DMS 273 (cell line): Measurements from ENCODE around the gene TMEM14A.

Experiments
- DNase-seq: peaks from one replicate; lab custom pipeline; 2025; ENCODE audit not compliant: unreplicated experiment; lab: John Stamatoyannopoulos, UW

TMEM14A gene

DNA sequence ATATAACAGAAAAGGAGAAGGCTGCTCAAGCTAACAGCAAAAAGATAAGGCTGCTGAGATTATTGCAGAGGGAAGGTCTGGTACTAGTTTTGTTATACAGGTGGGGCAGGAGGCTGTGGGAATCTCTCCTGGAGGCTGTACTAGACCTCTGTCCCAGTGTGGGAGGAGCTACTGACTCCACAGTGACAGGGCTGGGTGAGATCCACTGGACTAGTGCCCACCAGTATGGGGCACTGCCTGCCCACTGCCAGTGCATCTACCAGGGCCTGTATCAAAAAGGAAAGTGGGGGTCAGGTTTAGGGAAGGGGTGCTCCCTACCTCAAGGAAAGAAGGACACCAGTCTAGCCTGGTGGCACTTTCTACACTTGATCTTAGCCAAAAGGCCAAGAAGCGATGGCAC lies 62.3 kb downstream of the TMEM14A start:
- DNase-seq = no peak

DNA sequence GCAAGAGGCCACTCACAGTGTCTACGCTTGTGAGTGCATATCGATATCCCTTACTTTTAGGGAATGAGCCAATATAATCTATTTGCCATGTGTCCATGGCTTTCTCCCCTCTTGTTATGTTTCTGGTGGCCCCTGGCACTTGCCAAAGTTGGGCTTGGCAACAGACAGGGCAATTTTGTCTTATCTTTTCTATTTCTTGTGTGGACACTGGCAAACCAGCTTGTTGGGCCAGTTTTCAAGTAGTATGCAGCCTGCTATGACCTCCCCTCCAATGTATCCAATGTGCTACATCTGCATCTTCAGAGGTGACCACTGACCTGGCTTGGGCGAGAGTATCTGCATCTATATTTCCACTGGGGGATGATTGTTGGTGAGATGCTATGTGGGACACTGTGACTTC lies 63.2 kb downstream of the TMEM14A start:
- DNase-seq = no peak

- DNase-seq = no peak
Measured at GRCh38 chr6:52735071-52735470, 64.2 kb downstream of the TMEM14A start.

DNA sequence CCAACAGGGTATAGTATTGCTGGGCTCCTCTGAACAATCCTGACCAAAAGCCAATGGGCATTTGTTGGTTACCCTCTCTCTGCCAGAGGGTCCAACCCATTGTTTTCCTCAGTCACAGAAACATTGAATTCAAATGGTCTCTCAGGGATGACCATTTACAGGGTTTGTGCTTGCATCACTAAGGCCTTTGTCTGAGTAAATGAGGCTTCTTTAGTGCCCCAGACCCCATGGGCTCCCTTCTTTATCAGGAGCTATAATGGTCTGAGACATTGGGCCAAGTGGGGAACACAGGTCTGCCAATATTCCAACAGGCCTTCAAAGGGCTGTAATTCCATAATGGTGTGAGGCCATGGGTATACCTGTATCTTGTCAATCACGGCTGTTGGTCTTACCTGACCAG lies 65.2 kb downstream of the TMEM14A start:
- DNase-seq = no peak
